Tongue (tissue), 2 donors: ENCODE measurements around the gene RASSF7. TPM values are rescaled to one million over a fixed set of nuclear protein-coding genes. Genes with fewer than 3 reads are reported as not detected.
"Not testable (repeated sequence)": the region's sequence is repeated elsewhere in the genome, so short reads cannot be mapped to it uniquely, and the experiment has no call there.

Experiments
- DNase-seq: peaks from one replicate; pipeline ENCODE4 v3.0.0-alpha.2; 2015
- total RNA-seq: library from RNA; depleted of rRNA; stranded (reverse); fragments of >200 nt; gene quantifications from one replicate; pipeline ENCODE4 v1.2.3, GENCODE V29; 2014

Gene RASSF7
- 7.3 TPM for total RNA-seq

GRCh38 chr11:560305-561147 lies at the start of gene RASSF7, which contains the start of gene LMNTD2:
Gene RASSF7, plus strand, starts transcription at chr11:560970. Its CDS starts 799 bp downstream, at chr11:561769.
Gene LMNTD2, minus strand, starts transcription at chr11:560738. Its CDS starts 22 bp downstream, at chr11:560716.
- peak; percentile 92 for DNase-seq

GRCh38 chr11:512761-513595 lies 47.8 kb upstream of the RASSF7 start:
- no peak for DNase-seq

GRCh38 chr11:514606-515005 lies 46.2 kb upstream of the RASSF7 start:
- no peak for DNase-seq

GRCh38 chr11:515131-515530 lies 45.6 kb upstream of the RASSF7 start:
- DNase-seq = no peak

- no peak for DNase-seq
Observed at GRCh38 chr11:516400-516799, 44.4 kb upstream of the RASSF7 start.

GRCh38 chr11:516918-517685 lies 43.7 kb upstream of the RASSF7 start:
- not testable (repeated sequence) for DNase-seq

- peak; percentile 91 for DNase-seq
Observed at GRCh38 chr11:518463-519202, 42.1 kb upstream of the RASSF7 start.

- DNase-seq = no peak
Observed at GRCh38 chr11:520428-521176, 40.2 kb upstream of the RASSF7 start.

- DNase-seq = no peak
Observed at GRCh38 chr11:521177-521688, 39.5 kb upstream of the RASSF7 start.

GRCh38 chr11:526192-526591 lies 34.6 kb upstream of the RASSF7 start:
- no peak for DNase-seq

GRCh38 chr11:528166-528814 lies 32.5 kb upstream of the RASSF7 start:
- no peak for DNase-seq

- peak; percentile 79 for DNase-seq
Observed at GRCh38 chr11:528815-529727, 31.7 kb upstream of the RASSF7 start.

GRCh38 chr11:529728-530411 lies 30.9 kb upstream of the RASSF7 start:
- no peak for DNase-seq

- DNase-seq = no peak
Observed at GRCh38 chr11:530960-531831, 29.6 kb upstream of the RASSF7 start.

GRCh38 chr11:531919-532526 lies 28.7 kb upstream of the RASSF7 start:
- no peak for DNase-seq

- no peak for DNase-seq
Observed at GRCh38 chr11:532527-532985, 28.2 kb upstream of the RASSF7 start.
